ENCODE results near the gene GLRA3. TPM values are rescaled to one million over a fixed set of nuclear protein-coding genes. Genes with fewer than 3 reads are reported as not detected.

The GLRA3 gene
- total and polyA plus RNA-seq, 8 donors, result 0.04 to 0.49 (median 0.12) TPM

GRCh38 chr4:174665799-174666198, 163.2 kb downstream of the GLRA3 start:
- no peak for TF ChIP-seq CTCF (IDR thresholded peaks at IDR 0.05)
- FAIRE-seq, result no peak

GRCh38 chr4:174663216-174663615, 165.8 kb downstream of the GLRA3 start:
- intact Hi-C loops (cut with DNase I), result no loop called here
- TF ChIP-seq CTCF (IDR thresholded peaks at IDR 0.05), result no peak
- no peak overlapping the region for H3K27ac ChIP-seq
- H3K4me1 ChIP-seq, result no peaks in the 10 kb centered on the region
- no peak overlapping the region for H3K4me3 ChIP-seq
- H3K36me3 ChIP-seq, result no peaks in the 10 kb centered on the region
- FAIRE-seq, result no peak
- no peak for DNase-seq
- H3K9me3 ChIP-seq, result no peaks in the 10 kb centered on the region
- ATAC-seq, result no peak
- 48 to 65% methylated on average over 2 of the region's 2 CpGs for WGBS, 2 donors
- H3K27me3 ChIP-seq, result no peaks in the 10 kb centered on the region

More at GRCh38 chr4:174665799-174666198, 163.2 kb downstream of the GLRA3 start:
- no peak overlapping the region for H3K27ac ChIP-seq
- no peaks in the 10 kb centered on the region for H3K27me3 ChIP-seq
- no peak overlapping the region for H3K4me3 ChIP-seq
- ATAC-seq (no peak), DNase-seq (no peak)
- H3K36me3 ChIP-seq, result no peaks in the 10 kb centered on the region
- H3K4me1 ChIP-seq, result no peaks in the 10 kb centered on the region
- H3K9me3 ChIP-seq, result no peaks in the 10 kb centered on the region
- intact Hi-C loops (cut with DNase I), result no loop called here

GRCh38 chr4:174658246-174658645, 170.8 kb downstream of the GLRA3 start:
- FAIRE-seq (no peak), ATAC-seq (no peak), DNase-seq (no peak)
- Histone ChIP-seq H3K36me3 (no peaks in the 10 kb centered on the region), H3K27me3 (no peaks in the 10 kb centered on the region), H3K27ac (no peak overlapping the region), H3K4me3 (no peak overlapping the region), H3K9me3 (no peaks in the 10 kb centered on the region), H3K4me1 (no peaks in the 10 kb centered on the region)
- intact Hi-C loops (cut with DNase I), result no loop called here
- WGBS, 2 donors, result 75 to 76% methylated on average over 3 of the region's 3 CpGs
- TF ChIP-seq CTCF (IDR thresholded peaks at IDR 0.05), result no peak

GRCh38 chr4:174657472-174657871, 171.6 kb downstream of the GLRA3 start:
- ATAC-seq (no peak), FAIRE-seq (no peak), DNase-seq (no peak)
- intact Hi-C loops (cut with DNase I), result no loop called here
- WGBS, 2 donors, result 68 to 73% methylated on average over 6 of the region's 6 CpGs
- H3K27ac ChIP-seq, result no peak overlapping the region
- H3K27me3 ChIP-seq, result no peaks in the 10 kb centered on the region
- H3K4me1 ChIP-seq, result no peaks in the 10 kb centered on the region
- TF ChIP-seq CTCF (IDR thresholded peaks at IDR 0.05), result no peak
- H3K4me3 ChIP-seq, result no peak overlapping the region
- no peaks in the 10 kb centered on the region for H3K9me3 ChIP-seq
- H3K36me3 ChIP-seq, result no peaks in the 10 kb centered on the region

- TF ChIP-seq CTCF (IDR thresholded peaks at IDR 0.05), result no peak
- no peaks in the 10 kb centered on the region for H3K4me1 ChIP-seq
- intact Hi-C loops (cut with DNase I), result no loop called here
- DNase-seq (no peak), ATAC-seq (no peak), FAIRE-seq (no peak)
- no peaks in the 10 kb centered on the region for H3K27me3 ChIP-seq
- no peaks in the 10 kb centered on the region for H3K9me3 ChIP-seq
- H3K4me3 ChIP-seq, result no peak overlapping the region
- H3K36me3 ChIP-seq, result no peaks in the 10 kb centered on the region
- 67 to 81% methylated on average over 4 of the region's 4 CpGs for WGBS, 2 donors
- no peak overlapping the region for H3K27ac ChIP-seq
Observed at GRCh38 chr4:174654634-174655033, 174.4 kb downstream of the GLRA3 start.
